Measurements from ENCODE around the gene KRT3.

Gene KRT3

GRCh38 chr12:52813203-52813819 is 17.4 kb upstream of the KRT3 start:
- H3K4me3 ChIP-seq (ENCODE audit: low read depth, low read length) = no peak overlapping the region
- no peaks in the 10 kb centered on the region for H3K36me3 ChIP-seq (ENCODE audit: control insufficient read depth in 2 of 2, insufficient read depth in 1 of 2, low read length in 2 of 2)
- H3K27ac ChIP-seq (ENCODE audit: extremely low read depth, low read depth, low read length) = no peak overlapping the region
- H3K4me1 ChIP-seq (ENCODE audit: control insufficient read depth, insufficient read depth, low read length) = no peaks in the 10 kb centered on the region
- TF ChIP-seq GLIS1 (tag by site-specific recombination; IDR thresholded peaks at IDR 0.05) (no peak), ZNF777 (tag by site-specific recombination; IDR thresholded peaks at IDR 0.05; ENCODE audit: borderline replicate concordance) (no peak)
- no peaks in the 10 kb centered on the region for H3K9me3 ChIP-seq (ENCODE audit: control insufficient read depth, insufficient read depth, low read depth, low read length)
- ChIA-PET POLR2A (no interaction called here), CTCF (interaction anchor here (0.5 to 1.2 kb wide), 3 partner anchors 11 to 657 kb away, joined by 3 to 4 read pairs (median 4); no protein-coding TSS in a partner anchor)

GRCh38 chr12:52812749-52813148 is 16.8 kb upstream of the KRT3 start:
- H3K27ac ChIP-seq (ENCODE audit: extremely low read depth, low read depth, low read length) = no peak overlapping the region
- POLR2A ChIA-PET = no interaction called here
- no peaks in the 10 kb centered on the region for H3K36me3 ChIP-seq (ENCODE audit: control insufficient read depth in 2 of 2, insufficient read depth in 1 of 2, low read length in 2 of 2)
- H3K4me1 ChIP-seq (ENCODE audit: control insufficient read depth, insufficient read depth, low read length) = no peaks in the 10 kb centered on the region
- CTCF ChIA-PET = interaction anchor here (0.5 to 1.2 kb wide), 3 partner anchors 11 to 656 kb away, joined by 3 to 4 read pairs (median 4); no protein-coding TSS in a partner anchor
- TF ChIP-seq KLF10 (tag by site-specific recombination; IDR thresholded peaks at IDR 0.05) (no peak), WT1 (tag by site-specific recombination; IDR thresholded peaks at IDR 0.05) (no peak), ZNF274 (IDR thresholded peaks at IDR 0.05; ENCODE audit: low read length) (no peak), ZNF274 (tag by site-specific recombination; IDR thresholded peaks at IDR 0.05; ENCODE audit: borderline replicate concordance) (no peak), ZNF580 (tag by site-specific recombination; IDR thresholded peaks at IDR 0.05) (no peak), ZNF302 (tag by site-specific recombination; IDR thresholded peaks at IDR 0.05; ENCODE audit: low read depth) (no peak), ZNF777 (tag by site-specific recombination; IDR thresholded peaks at IDR 0.05; ENCODE audit: borderline replicate concordance) (no peak), ZNF24 (tag by site-specific recombination; IDR thresholded peaks at IDR 0.05) (no peak), ZNF19 (tag by site-specific recombination; IDR thresholded peaks at IDR 0.05; ENCODE audit: low read depth) (no peak), ZNF549 (tag by site-specific recombination; IDR thresholded peaks at IDR 0.05) (no peak), ZSCAN4 (tag by site-specific recombination; IDR thresholded peaks at IDR 0.05) (no peak), ZNF621 (tag by site-specific recombination; IDR thresholded peaks at IDR 0.05) (no peak), ATF2 (tag by site-specific recombination; IDR thresholded peaks at IDR 0.05; ENCODE audit: low read depth) (no peak), ZNF311 (tag by site-specific recombination; IDR thresholded peaks at IDR 0.05; ENCODE audit: borderline replicate concordance) (no peak), ZNF664 (tag by site-specific recombination; IDR thresholded peaks at IDR 0.05) (no peak), YY2 (tag by site-specific recombination; IDR thresholded peaks at IDR 0.05) (no peak), ZNF223 (tag by site-specific recombination; IDR thresholded peaks at IDR 0.05) (no peak)
- H3K9me3 ChIP-seq (ENCODE audit: control insufficient read depth, insufficient read depth, low read depth, low read length) = no peaks in the 10 kb centered on the region
- no peak overlapping the region for H3K4me3 ChIP-seq (ENCODE audit: low read depth, low read length)

- TF ChIP-seq ZNF701 (tag by site-specific recombination; IDR thresholded peaks at IDR 0.05) (no peak), ZNF548 (tag by site-specific recombination; IDR thresholded peaks at IDR 0.05) (no peak), ZBTB26 (tag by site-specific recombination; optimal IDR thresholded peaks at IDR 0.05) (no peak), ZNF239 (tag by site-specific recombination; IDR thresholded peaks at IDR 0.05) (no peak), KLF16 (tag by site-specific recombination; IDR thresholded peaks at IDR 0.05) (no peak)
- POLR2A ChIA-PET = no interaction called here
- CTCF ChIA-PET = interaction anchor here (0.6 kb wide), 1 partner anchor 54 kb away, joined by 3 read pairs; no protein-coding TSS in a partner anchor
These were observed 16.1 kb upstream of the KRT3 start for GRCh38 chr12:52812073-52812400.

More at GRCh38 chr12:52812073-52812400, 16.1 kb upstream of the KRT3 start:
- H3K9me3 ChIP-seq (ENCODE audit: control insufficient read depth, insufficient read depth, low read depth, low read length) = no peaks in the 10 kb centered on the region
- H3K4me3 ChIP-seq (ENCODE audit: low read depth, low read length) = no peak overlapping the region
- no peak overlapping the region for H3K27ac ChIP-seq (ENCODE audit: extremely low read depth, low read depth, low read length)
- no peaks in the 10 kb centered on the region for H3K4me1 ChIP-seq (ENCODE audit: control insufficient read depth, insufficient read depth, low read length)
- H3K36me3 ChIP-seq (ENCODE audit: control insufficient read depth in 2 of 2, insufficient read depth in 1 of 2, low read length in 2 of 2) = no peaks in the 10 kb centered on the region
